ENCODE results near the gene TRIM33.
"Not testable (repeated sequence)": the region's sequence is repeated elsewhere in the genome, so short reads cannot be mapped to it uniquely, and the experiment has no call there.

TRIM33 gene

GRCh38 chr1:114369930-114370329, 141.1 kb downstream of the TRIM33 start:
- no peak overlapping the region for H3K4me3 ChIP-seq (replicated peaks; ENCODE audit: insufficient read depth, low read length)
- TF ChIP-seq GABPA (IDR thresholded peaks at IDR 0.05; ENCODE audit: low read depth) (no peak), POLR2AphosphoS5 (IDR thresholded peaks at IDR 0.05; ENCODE audit: low read depth) (no peak), SPI1 (IDR thresholded peaks at IDR 0.05; ENCODE audit: borderline replicate concordance, low read depth) (no peak), REST (IDR thresholded peaks at IDR 0.05; ENCODE audit: insufficient replicate concordance, low read depth) (no peak), CTCF (IDR thresholded peaks at IDR 0.05; ENCODE audit: insufficient read depth, low read length) (no peak)
- peak overlapping the region; percentile 34 for H3K27ac ChIP-seq (replicated peaks)
- peak in 1 of 2 experiments; percentile 38 for DNase-seq (ENCODE audit: low read depth in 1 of 2, low spot score in 1 of 2)
- no peaks in the 10 kb centered on the region for H3K27me3 ChIP-seq (ENCODE audit: insufficient read depth, poor library complexity, severe bottlenecking)

GRCh38 chr1:114369266-114369919, 141.6 kb downstream of the TRIM33 start:
- peak overlapping the region; percentile 34 for H3K27ac ChIP-seq (replicated peaks)
- not testable (repeated sequence) for DNase-seq (ENCODE audit: low read depth in 1 of 2, low spot score in 1 of 2); H3K27me3 ChIP-seq (ENCODE audit: insufficient read depth, poor library complexity, severe bottlenecking); H3K4me3 ChIP-seq (replicated peaks; ENCODE audit: insufficient read depth, low read length)

- Histone ChIP-seq H3K27me3 (ENCODE audit: insufficient read depth, poor library complexity, severe bottlenecking) (no peaks in the 10 kb centered on the region), H3K4me3 (replicated peaks; ENCODE audit: insufficient read depth, low read length) (no peak overlapping the region), H3K27ac (replicated peaks) (no peak overlapping the region)
- no peak for DNase-seq (ENCODE audit: low read depth in 1 of 2, low spot score in 1 of 2)
- TF ChIP-seq REST (IDR thresholded peaks at IDR 0.05; ENCODE audit: insufficient replicate concordance, low read depth) (no peak), SPI1 (IDR thresholded peaks at IDR 0.05; ENCODE audit: borderline replicate concordance, low read depth) (no peak), CTCF (IDR thresholded peaks at IDR 0.05; ENCODE audit: insufficient read depth, low read length) (no peak), POLR2AphosphoS5 (IDR thresholded peaks at IDR 0.05; ENCODE audit: low read depth) (no peak), GABPA (IDR thresholded peaks at IDR 0.05; ENCODE audit: low read depth) (no peak)
These were observed 142.3 kb downstream of the TRIM33 start for GRCh38 chr1:114368560-114369255.

- TF ChIP-seq SPI1 (IDR thresholded peaks at IDR 0.05; ENCODE audit: borderline replicate concordance, low read depth) (no peak), GABPA (IDR thresholded peaks at IDR 0.05; ENCODE audit: low read depth) (no peak)
- Histone ChIP-seq H3K27me3 (ENCODE audit: insufficient read depth, poor library complexity, severe bottlenecking) (no peaks in the 10 kb centered on the region), H3K4me3 (replicated peaks; ENCODE audit: insufficient read depth, low read length) (no peak overlapping the region), H3K27ac (replicated peaks) (no peak overlapping the region)
- no peak for DNase-seq (ENCODE audit: low read depth in 1 of 2, low spot score in 1 of 2)
These were observed 143.2 kb downstream of the TRIM33 start for GRCh38 chr1:114367810-114368209.

GRCh38 chr1:114363230-114363629, 147.8 kb downstream of the TRIM33 start:
- H3K27ac ChIP-seq (replicated peaks); H3K27me3 ChIP-seq (ENCODE audit: insufficient read depth, poor library complexity, severe bottlenecking); H3K4me3 ChIP-seq (replicated peaks; ENCODE audit: insufficient read depth, low read length); DNase-seq (ENCODE audit: low read depth in 1 of 2, low spot score in 1 of 2): not testable (repeated sequence)

All from HL-60 (cell line).